Measurements from ENCODE around the gene LRRC18. TPM values are rescaled to one million over a fixed set of nuclear protein-coding genes. Genes with fewer than 3 reads are reported as not detected.
A peak's percentile ranks its signal among the peaks of the same experiment; 100 is the strongest.

Gene LRRC18
- total and polyA plus RNA-seq, 2 experiments from 2014 or later: not detected

DNA sequence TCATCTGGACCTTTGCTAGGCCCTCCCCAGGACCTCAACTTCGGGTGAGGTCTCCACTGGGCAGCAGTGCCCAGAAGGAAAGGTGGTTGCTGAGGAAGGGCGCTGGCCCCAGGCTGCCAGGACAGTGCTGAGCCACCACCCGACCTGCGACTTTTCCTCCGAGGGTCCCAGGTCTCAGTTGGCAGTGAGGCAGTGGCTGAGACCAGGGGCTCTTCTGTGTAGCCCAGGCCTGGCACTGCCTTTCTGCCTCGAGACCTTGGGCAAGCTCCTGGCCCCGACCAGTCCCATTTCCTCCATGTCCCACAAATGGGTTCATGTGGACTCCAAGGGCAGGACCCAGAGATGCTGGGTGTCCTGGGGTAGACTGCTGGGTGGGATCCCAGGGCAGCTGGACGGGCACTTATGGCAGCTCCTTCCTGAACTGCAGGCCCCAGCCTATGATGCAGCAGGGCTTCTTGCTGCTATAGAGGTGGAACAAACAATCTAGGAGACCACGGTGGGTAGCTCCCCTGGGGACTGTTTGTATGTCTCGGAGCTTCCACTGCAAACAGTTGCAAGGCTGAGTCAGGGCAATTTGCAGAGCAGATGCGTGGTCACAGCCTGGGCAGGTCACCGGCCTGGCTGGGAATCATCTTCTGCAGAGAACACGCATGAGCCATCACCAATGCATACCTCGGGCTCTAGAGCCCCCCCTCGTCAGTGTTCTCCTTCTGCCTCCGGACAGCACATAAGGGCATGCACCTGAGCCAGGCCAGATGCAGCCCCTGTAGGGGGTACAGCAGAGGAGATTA lies 17.9 kb upstream of the LRRC18 start:
- Histone ChIP-seq H3K4me3 (no peak overlapping the region), H3K9me3 (ENCODE audit: low read depth) (no peaks in the 10 kb centered on the region), H3K36me3 (no peaks in the 10 kb centered on the region), H3K4me1 (ENCODE audit: low read depth) (no peaks in the 10 kb centered on the region), H3K27ac (no peak overlapping the region), H3K27me3 (peaks cover 5% of the 10 kb centered on the region)
- no peak for DNase-seq (ENCODE audit: low read depth in 1 of 2, low spot score in 1 of 2)
- TF ChIP-seq, protein P1, sequence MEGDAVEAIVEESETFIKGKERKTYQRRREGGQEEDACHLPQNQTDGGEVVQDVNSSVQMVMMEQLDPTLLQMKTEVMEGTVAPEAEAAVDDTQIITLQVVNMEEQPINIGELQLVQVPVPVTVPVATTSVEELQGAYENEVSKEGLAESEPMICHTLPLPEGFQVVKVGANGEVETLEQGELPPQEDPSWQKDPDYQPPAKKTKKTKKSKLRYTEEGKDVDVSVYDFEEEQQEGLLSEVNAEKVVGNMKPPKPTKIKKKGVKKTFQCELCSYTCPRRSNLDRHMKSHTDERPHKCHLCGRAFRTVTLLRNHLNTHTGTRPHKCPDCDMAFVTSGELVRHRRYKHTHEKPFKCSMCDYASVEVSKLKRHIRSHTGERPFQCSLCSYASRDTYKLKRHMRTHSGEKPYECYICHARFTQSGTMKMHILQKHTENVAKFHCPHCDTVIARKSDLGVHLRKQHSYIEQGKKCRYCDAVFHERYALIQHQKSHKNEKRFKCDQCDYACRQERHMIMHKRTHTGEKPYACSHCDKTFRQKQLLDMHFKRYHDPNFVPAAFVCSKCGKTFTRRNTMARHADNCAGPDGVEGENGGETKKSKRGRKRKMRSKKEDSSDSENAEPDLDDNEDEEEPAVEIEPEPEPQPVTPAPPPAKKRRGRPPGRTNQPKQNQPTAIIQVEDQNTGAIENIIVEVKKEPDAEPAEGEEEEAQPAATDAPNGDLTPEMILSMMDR (IDR thresholded peaks at IDR 0.05; ENCODE audit: low read depth, low read length): no peak

GRCh38 chr10:48951707-48952106 lies 12.1 kb upstream of the LRRC18 start:
- H3K36me3 ChIP-seq: no peaks in the 10 kb centered on the region
- no peaks in the 10 kb centered on the region for H3K27me3 ChIP-seq
- H3K4me1 ChIP-seq (ENCODE audit: low read depth): no peaks in the 10 kb centered on the region
- TF ChIP-seq, protein P1 (IDR thresholded peaks at IDR 0.05; ENCODE audit: low read depth, low read length): no peak
- no peak for DNase-seq (ENCODE audit: low read depth in 1 of 2, low spot score in 1 of 2)
- no peak overlapping the region for H3K4me3 ChIP-seq
- H3K27ac ChIP-seq: no peak overlapping the region
- no peaks in the 10 kb centered on the region for H3K9me3 ChIP-seq (ENCODE audit: low read depth)

DNA sequence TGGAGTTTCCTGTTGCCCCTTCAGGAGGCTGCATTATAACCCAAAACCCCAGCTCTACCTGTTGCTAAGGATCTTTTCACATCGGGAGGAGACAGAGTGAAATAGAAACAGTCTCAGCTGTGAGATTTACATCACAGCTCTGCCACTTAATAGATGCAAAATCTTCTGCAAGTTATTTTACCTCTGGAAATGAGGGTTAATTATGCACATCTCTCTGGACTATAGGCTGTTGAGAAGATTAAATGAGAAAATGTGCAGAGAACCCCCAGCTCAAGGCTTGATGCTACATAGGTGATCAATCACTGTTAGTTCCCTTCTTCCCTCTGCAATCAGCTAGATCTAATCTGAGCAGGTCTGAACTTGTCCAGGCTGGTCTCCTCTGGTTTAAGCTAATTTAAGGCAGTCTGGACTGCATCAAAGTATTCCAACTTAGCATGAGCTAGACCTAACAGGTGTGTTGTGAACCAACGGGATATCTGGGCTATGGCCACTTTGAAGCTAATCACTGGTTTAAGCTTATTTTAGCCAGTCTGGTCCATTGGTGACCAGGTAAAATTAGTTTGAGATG lies 8.9 kb upstream of the LRRC18 start:
- no peaks in the 10 kb centered on the region for H3K36me3 ChIP-seq
- H3K27me3 ChIP-seq: no peaks in the 10 kb centered on the region
- H3K9me3 ChIP-seq (ENCODE audit: low read depth): no peaks in the 10 kb centered on the region
- no peak overlapping the region for H3K4me3 ChIP-seq
- H3K4me1 ChIP-seq (ENCODE audit: low read depth): no peaks in the 10 kb centered on the region
- TF ChIP-seq, protein P1 (IDR thresholded peaks at IDR 0.05; ENCODE audit: low read depth, low read length): no peak
- H3K27ac ChIP-seq: no peak overlapping the region
- no peak for DNase-seq (ENCODE audit: low read depth in 1 of 2, low spot score in 1 of 2)

DNA sequence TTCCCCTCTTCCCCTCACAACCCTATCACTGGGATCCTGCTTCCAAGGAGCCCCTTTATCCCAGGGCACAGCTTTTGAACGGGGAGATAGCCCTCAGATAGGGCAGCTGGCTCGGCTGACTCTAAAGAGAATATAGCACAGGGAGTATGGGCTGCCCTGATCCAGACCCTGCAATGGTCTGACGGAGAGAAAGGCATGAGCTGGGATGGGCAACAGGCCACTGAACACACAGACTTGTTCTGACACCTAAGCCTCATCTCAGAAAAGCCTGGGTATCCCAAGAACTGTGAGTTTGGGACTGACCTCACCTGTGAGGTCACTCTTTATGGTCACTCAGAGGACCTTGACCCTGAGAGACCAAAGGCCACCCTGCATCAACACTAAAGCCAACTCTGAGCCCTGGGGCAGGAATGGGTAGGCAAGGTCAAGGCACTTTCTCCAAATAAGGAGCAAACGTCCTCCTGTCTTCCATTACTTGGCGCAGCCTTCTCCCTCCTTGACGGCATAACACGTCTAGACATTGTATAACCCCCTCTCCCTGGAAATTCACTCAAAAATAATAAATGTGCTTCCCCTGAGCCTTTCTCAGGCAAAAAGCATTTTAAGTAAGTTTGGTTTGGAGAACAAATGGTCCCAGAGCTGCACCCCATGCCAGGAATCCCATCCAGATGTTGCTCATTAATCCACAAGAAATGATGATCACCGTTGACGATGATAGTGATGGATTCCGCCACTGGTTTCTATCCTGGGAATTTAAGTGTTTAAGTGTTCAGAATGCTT lies 8.2 kb upstream of the LRRC18 start:
- H3K4me1 ChIP-seq (ENCODE audit: low read depth): no peaks in the 10 kb centered on the region
- DNase-seq (ENCODE audit: low read depth in 1 of 2, low spot score in 1 of 2): no peak
- H3K27me3 ChIP-seq: no peaks in the 10 kb centered on the region
- no peaks in the 10 kb centered on the region for H3K9me3 ChIP-seq (ENCODE audit: low read depth)
- H3K4me3 ChIP-seq: no peak overlapping the region
- no peaks in the 10 kb centered on the region for H3K36me3 ChIP-seq
- H3K27ac ChIP-seq: no peak overlapping the region
- TF ChIP-seq, protein P1 (IDR thresholded peaks at IDR 0.05; ENCODE audit: low read depth, low read length): no peak

DNA sequence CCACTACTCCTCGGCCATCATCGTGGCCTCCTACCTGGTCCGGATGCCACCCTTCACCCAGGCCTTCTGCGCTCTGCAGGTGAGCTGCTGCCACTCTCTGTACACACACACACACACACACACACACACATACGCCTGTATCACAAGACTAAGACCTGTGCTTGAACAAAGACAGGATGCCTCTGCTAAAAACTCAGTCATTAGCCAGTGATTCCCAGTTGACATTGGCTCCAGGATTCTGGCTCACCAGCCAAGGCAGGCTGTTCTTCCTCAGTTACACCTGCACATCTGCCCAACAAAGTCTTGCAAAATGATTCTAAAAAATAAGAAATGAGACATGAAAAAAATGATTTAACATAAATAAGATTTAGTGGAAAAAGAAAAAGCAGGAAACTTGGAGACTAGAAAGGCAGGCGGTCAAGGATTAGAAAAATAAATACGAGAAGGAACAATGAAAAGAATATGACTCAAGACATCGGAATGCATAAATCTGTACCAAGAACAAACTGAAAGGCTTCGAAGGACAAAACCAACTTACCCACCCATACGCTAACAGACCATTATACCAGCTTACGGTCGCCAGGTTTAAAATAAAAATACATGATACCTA lies 7.4 kb upstream of the LRRC18 start:
- H3K4me3 ChIP-seq: no peak overlapping the region
- TF ChIP-seq, protein P1 (IDR thresholded peaks at IDR 0.05; ENCODE audit: low read depth, low read length): no peak
- no peaks in the 10 kb centered on the region for H3K27me3 ChIP-seq
- no peaks in the 10 kb centered on the region for H3K4me1 ChIP-seq (ENCODE audit: low read depth)
- H3K9me3 ChIP-seq (ENCODE audit: low read depth): no peaks in the 10 kb centered on the region
- peak in 1 of 2 donors; percentile 18 for DNase-seq (ENCODE audit: low read depth in 1 of 2, low spot score in 1 of 2)
- H3K27ac ChIP-seq: no peak overlapping the region
- no peaks in the 10 kb centered on the region for H3K36me3 ChIP-seq

Data from cardiac muscle cell (in vitro differentiated cells and primary cell).